GM12878 (cell line): ENCODE data around the gene SMKR1. TPM values are rescaled to one million over a fixed set of nuclear protein-coding genes. Genes with fewer than 3 reads are reported as not detected.

ENCODE experiments used
- ATAC-seq: fragments of 200-7000 bp; cut with Tn5 transposase; 3 replicates; pipeline ENCODE4 v1.9.1; 2020; ENCODE audit warnings: mild to moderate bottlenecking, moderate library complexity
- BruUV-seq: library from RNA; stranded (reverse); fragments of 400-500 nt; replicated peaks from 2 replicates; lab custom pipeline; 2021; lab: Mats Ljungman, UMichigan
- CTCF ChIA-PET: fragments of 300-600 bp; sonication (Branson Sonifier 250); formaldehyde crosslinking; extraction: SDS; loops from one replicate; lab custom pipeline; 2021; ENCODE audit warnings: inconsistent platforms; lab: Yijun Ruan, JAX
- POLR2A ChIA-PET: fragments of 350-600 bp; formaldehyde crosslinking; extraction: SDS; loops from one replicate; lab custom pipeline; 2021; ENCODE audit warnings: inconsistent platforms; lab: Charles Lee
- RAD21 ChIA-PET: fragments of 300-600 bp; sonication (Branson Sonifier 250); formaldehyde crosslinking; loops from one replicate; lab custom pipeline; 2023; ENCODE audit warnings: antibody characterized with exemption; ENCODE audit not compliant: unreplicated experiment; lab: Charles Lee
- SMC1A ChIA-PET: fragments of 300-600 bp; sonication (Branson Sonifier 250); formaldehyde crosslinking; loops from one replicate; lab custom pipeline; 2023; ENCODE audit not compliant: unreplicated experiment, uncharacterized antibody; lab: Charles Lee
- DNase-seq: peaks from one replicate; pipeline ENCODE4 v3.0.0-alpha.2; 2011; ENCODE audit warnings: low read depth, low spot score
- FAIRE-seq: peaks from 3 replicates; lab custom pipeline; 2011; peaks lifted over from hg19 to GRCh38; lab: Jason Lieb, UNC
- H2AFZ ChIP-seq: 2 replicates; pipeline ENCODE4 v1.6.0; 2011; ENCODE audit warnings: low read depth, low read length, control low read depth; ENCODE audit not compliant: control insufficient read depth
- H3K27ac ChIP-seq: 2 replicates; pipeline ENCODE4 v1.5.1; 2011; ENCODE audit warnings: control low read depth; ENCODE audit not compliant: control insufficient read depth, insufficient read depth
- H3K27me3 ChIP-seq, 2 experiments: replicated peaks in 1 of 2; 2 replicates each; pipeline versions ENCODE4 v1.6.0 to v1.6.1; 2011; ENCODE audit warnings: low read length in 1 of 2; ENCODE audit not compliant: control insufficient read depth in 2 of 2, insufficient read depth in 2 of 2
- H3K36me3 ChIP-seq, 2 experiments: 2 replicates each; pipeline ENCODE4 v1.5.1; 2011; ENCODE audit warnings: low read length in 1 of 2; ENCODE audit not compliant: control insufficient read depth in 2 of 2, insufficient read depth in 2 of 2
- H3K4me1 ChIP-seq: 2 replicates; pipeline ENCODE4 v1.6.1; 2011; ENCODE audit warnings: mild to moderate bottlenecking, low read length, moderate library complexity, mixed read lengths; ENCODE audit not compliant: control insufficient read depth, insufficient read depth
- H3K4me2 ChIP-seq: 2 replicates; pipeline ENCODE4 v1.6.0; 2011; ENCODE audit warnings: control low read depth; ENCODE audit not compliant: control insufficient read depth, insufficient read depth
- H3K4me3 ChIP-seq: fragments of 200-600 bp; sonication (generic); 2 replicates; pipeline ENCODE4 v1.5.1; 2016
- H3K79me2 ChIP-seq: 2 replicates; pipeline ENCODE4 v1.6.0; 2011; ENCODE audit warnings: low read length; ENCODE audit not compliant: control insufficient read depth, insufficient read depth
- H3K9ac ChIP-seq: 2 replicates; pipeline ENCODE4 v1.8.0; 2011; ENCODE audit warnings: low read length, control low read depth, mixed read lengths; ENCODE audit not compliant: control insufficient read depth, insufficient read depth
- H3K9me3 ChIP-seq: replicated peaks from 3 replicates; pipeline ENCODE4 v1.5.1; 2011; ENCODE audit warnings: mild to moderate bottlenecking, low read length; ENCODE audit not compliant: control insufficient read depth, insufficient read depth
- H4K20me1 ChIP-seq: 2 replicates; pipeline ENCODE4 v1.6.0; 2011; ENCODE audit not compliant: control insufficient read depth, insufficient read depth
- ATF2 ChIP-seq: IDR thresholded peaks from 2 replicates; pipeline ENCODE4 v1.6.1; 2012; ENCODE audit warnings: low read length, inconsistent platforms
- ATF7 ChIP-seq: fragments of 450-650 bp; IDR thresholded peaks from 2 replicates; pipeline ENCODE4 v1.6.1; 2016; ENCODE audit warnings: low read depth, mild to moderate bottlenecking
- BHLHE40 ChIP-seq, 2 experiments: fragments of 450-650 bp in 1 of 2; IDR thresholded peaks; 2 replicates each; pipeline ENCODE4 v1.6.1; 2011 to 2017; ENCODE audit warnings: low read depth in 2 of 2, borderline replicate concordance in 1 of 2, improper control_type of control experiment in 1 of 2, low read length in 1 of 2, mild to moderate bottlenecking in 1 of 2
- CREB1 ChIP-seq: IDR thresholded peaks from 2 replicates; pipeline ENCODE4 v1.6.1; 2012; ENCODE audit warnings: low read depth, mild to moderate bottlenecking, inconsistent platforms
- CREM ChIP-seq: IDR thresholded peaks from 2 replicates; pipeline ENCODE4 v1.6.1; 2014; ENCODE audit warnings: antibody characterized with exemption, low read depth
- FOXM1 ChIP-seq: IDR thresholded peaks from 2 replicates; pipeline ENCODE4 v1.6.1; 2012; ENCODE audit warnings: low read depth, mild to moderate bottlenecking, inconsistent platforms, low read length, moderate library complexity
- IKZF1 ChIP-seq: fragments of 450-650 bp; conservative IDR thresholded peaks from 2 replicates; pipeline ENCODE4 v1.6.1; 2017; ENCODE audit warnings: antibody characterized with exemption, mild to moderate bottlenecking
- IRF3 ChIP-seq: fragments of 450-650 bp; IDR thresholded peaks from 2 replicates; pipeline ENCODE4 v1.6.1; 2014; ENCODE audit warnings: mild to moderate bottlenecking
- JUNB ChIP-seq: IDR thresholded peaks from 2 replicates; pipeline ENCODE4 v1.6.1; 2016; ENCODE audit warnings: antibody characterized with exemption, mild to moderate bottlenecking
- MYB ChIP-seq: fragments of 150-350 bp; IDR thresholded peaks from 2 replicates; pipeline ENCODE4 v1.6.1; 2014; ENCODE audit warnings: mild to moderate bottlenecking, low read depth, low read length, borderline replicate concordance
- RFX5 ChIP-seq: IDR thresholded peaks from 2 replicates; pipeline ENCODE4 v1.6.1; 2011; ENCODE audit warnings: low read depth, low read length, improper control_type of control experiment
- RUNX3 ChIP-seq: IDR thresholded peaks from 2 replicates; pipeline ENCODE4 v1.6.1; 2012; ENCODE audit warnings: low read length, inconsistent platforms
- SREBF1 ChIP-seq: IDR thresholded peaks from 2 replicates; pipeline ENCODE4 v1.6.1; 2012; ENCODE audit warnings: mild to moderate bottlenecking, low read length
- ZBTB11 ChIP-seq: fragments of 450-650 bp; formaldehyde crosslinking; IDR thresholded peaks from 2 replicates; pipeline ENCODE4 v1.5.0; 2022; ENCODE audit warnings: mild to moderate bottlenecking, missing genetic modification characterization
- WGBS: methylation state at CpG from one replicate; pipeline ENCODE4 v1.1.6; 2016; ENCODE audit warnings: low lambda C conversion rate; ENCODE audit not compliant: insufficient replicate concordance, insufficient coverage; ENCODE audit errors: missing lambda C conversion rate; 5-methylcytosine and 5-hydroxymethylcytosine counted together
- in situ Hi-C: fragments of 300-500 bp; cut with MboI; formaldehyde crosslinking; loops from 9 replicates; pipeline ENCODE4 v1.14.3; 2018; ENCODE audit warnings: mixed read lengths
- intact Hi-C: fragments of 100-400 bp; cut with micrococcal nuclease; formaldehyde crosslinking; loops from one replicate; pipeline ENCODE4 v1.14.2; 2022; ENCODE audit not compliant: unreplicated experiment
- polyA plus RNA-seq, 11 experiments: library from polyadenylated mRNA; depleted of rRNA in 4 of 11; unstranded in 6 of 11; stranded (reverse) in 5 of 11; fragments of >200 nt; fragmentation: Nextera tagmentation in 4 of 11; fragmentation: Illumina TruSeq in 1 of 11; extraction: Ambion mirVana in 4 of 11; extraction: Trizol in 1 of 11; gene quantifications; 1 replicate in 1 of 11; 2 replicates in 10 of 11; pipeline versions ENCODE4 v1.2.1 to v1.2.3, GENCODE V29; 2011 to 2016; ENCODE audit warnings: inconsistent platforms in 2 of 11, missing spikeins in 2 of 11, low read depth in 1 of 11
- total RNA-seq, 4 experiments: library from RNA; depleted of rRNA in 3 of 4; stranded (reverse); fragments of >200 nt in 3 of 4; fragmentation: Illumina TruSeq in 1 of 4; extraction: Trizol in 1 of 4; gene quantifications; 2 replicates each; pipeline versions ENCODE4 v1.2.1 to v1.2.3, GENCODE V29; 2013 to 2021

Gene SMKR1
- total and polyA plus RNA-seq, 10 of the 15 experiments (the other 5 are each of a cell fraction or from before 2014, with no cell fraction given) = 0.37 to 2.6 (median 0.83) TPM

- peaks cover 4% of the 10 kb centered on the region; the same call in 1 of the 2 replicates for H3K4me1 ChIP-seq
- no peaks in the 10 kb centered on the region for H3K9me3 ChIP-seq
- peak; percentile 88 for ATAC-seq
- RAD21 ChIA-PET = interaction anchor here (0.6 to 1.1 kb wide), 4 partner anchors 23 to 275 kb away, joined by 3 to 5 read pairs (median 3); no protein-coding TSS in a partner anchor
- TF ChIP-seq IKZF1 (no peak), JUNB (0 out of 2 replicates have a peak, but pooled peaks have one; percentile 30), IRF3 (no peak), ZBTB11 (CRISPR knock-in tag) (no peak), MYB (no peak), ATF2 (peak; percentile 34; the same call in 1 of the 2 replicates), RFX5 (peak; percentile 70), CREM (peak; percentile 67), BHLHE40 (IDR thresholded peaks at IDR 0.05; ENCODE audit: borderline replicate concordance in 1 of 2, low read depth in 2 of 2, low read length in 1 of 2) (peak in 1 of 2 experiments; percentile 43; a peak in 1 of 4 replicates), CREB1 (peak; percentile 78), ATF7 (0 out of 2 replicates have a peak, but pooled peaks have one; percentile 52), SREBF1 (no peak), RUNX3 (peak; percentile 80), FOXM1 (peak; percentile 36; the same call in 1 of the 2 replicates)
- TF ChIP-seq, all 136 proteins: peak for 9
- H3K79me2 ChIP-seq = no peaks in the 10 kb centered on the region
- intact Hi-C loops = loop anchor here (5.0 kb wide), 1 partner anchor 113 kb away; no protein-coding TSS in a partner anchor
- H4K20me1 ChIP-seq = no peaks in the 10 kb centered on the region
- no peaks in the 10 kb centered on the region for H3K27me3 ChIP-seq
- WGBS = 0% methylated on average over 5 of the region's 5 CpGs
- CTCF ChIA-PET = interaction anchor here (0.6 to 1.7 kb wide), 9 partner anchors 23 to 162 kb away, joined by 3 to 6 read pairs (median 3); no protein-coding TSS in a partner anchor
- BruUV-seq = no TSS peak
- DNase-seq = peak; percentile 31
- no peaks in the 10 kb centered on the region for H3K36me3 ChIP-seq
- no peak for FAIRE-seq
- H2AFZ ChIP-seq = no peak overlapping the region
- SMC1A ChIA-PET = interaction anchor here (0.9 to 1.6 kb wide), 5 partner anchors 9 to 144 kb away, joined by 3 to 5 read pairs (median 3); no protein-coding TSS in a partner anchor
- no peak overlapping the region for H3K27ac ChIP-seq
- POLR2A ChIA-PET = no interaction called here
- H3K4me3 ChIP-seq = no peak overlapping the region
- in situ Hi-C loops = no loop called here
- H3K4me2 ChIP-seq = no peak overlapping the region
- no peak overlapping the region for H3K9ac ChIP-seq
Observed at GRCh38 chr7:129494041-129494440, 8.3 kb upstream of the SMKR1 start.
